NCI-H2227 treated with DMSO at 0.1 percent for 48 hours (cell line): ENCODE results near the gene MX1.

Experiments
- DNase-seq: peaks from one replicate; lab custom pipeline; 2025; lab: John Stamatoyannopoulos, UW

Gene MX1

GRCh38 chr21:41460578-41461527 is 34.8 kb downstream of the MX1 start:
- DNase-seq = peak; percentile 4

- DNase-seq = no peak
Measured at GRCh38 chr21:41465176-41465781, 39.2 kb downstream of the MX1 start.

DNA sequence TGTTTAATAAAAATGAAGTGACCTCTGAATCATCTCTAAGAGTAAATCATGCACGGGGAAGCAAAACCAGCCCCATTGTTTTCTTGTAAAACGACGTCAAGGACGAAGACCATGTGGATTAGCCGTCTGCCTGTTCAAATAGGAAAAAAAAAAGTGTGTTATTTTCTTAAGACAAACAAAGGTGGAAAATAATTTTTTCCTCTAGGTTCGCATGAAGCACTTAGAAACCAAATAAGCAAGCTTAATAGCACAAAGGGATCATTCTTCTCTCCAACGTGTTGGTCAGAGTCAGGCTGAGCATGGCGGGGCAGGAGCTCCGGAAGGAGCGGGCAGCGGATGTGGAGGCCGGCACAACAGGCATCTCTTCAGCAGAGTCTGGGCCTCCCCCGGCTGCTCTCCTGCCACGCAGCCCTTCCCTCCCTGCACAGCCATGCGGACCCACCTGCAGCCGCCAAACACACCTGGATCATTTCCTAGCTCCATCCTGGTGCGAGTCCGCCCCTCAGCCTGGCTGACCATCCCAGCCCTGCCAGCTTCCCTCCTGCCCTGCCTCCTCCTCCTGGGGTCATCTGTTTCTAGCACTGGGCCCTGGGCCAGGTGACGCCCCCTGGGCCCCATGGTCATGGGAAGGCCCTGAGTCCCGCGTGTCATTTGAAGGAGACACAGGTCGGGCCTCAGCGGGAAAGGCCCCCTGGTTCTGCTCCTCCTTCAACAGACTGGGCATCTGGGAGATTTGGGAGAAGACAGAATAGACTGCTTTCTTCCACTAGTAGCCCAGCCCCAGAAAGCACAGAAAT is 40.2 kb downstream of the MX1 start:
- no peak for DNase-seq

DNA sequence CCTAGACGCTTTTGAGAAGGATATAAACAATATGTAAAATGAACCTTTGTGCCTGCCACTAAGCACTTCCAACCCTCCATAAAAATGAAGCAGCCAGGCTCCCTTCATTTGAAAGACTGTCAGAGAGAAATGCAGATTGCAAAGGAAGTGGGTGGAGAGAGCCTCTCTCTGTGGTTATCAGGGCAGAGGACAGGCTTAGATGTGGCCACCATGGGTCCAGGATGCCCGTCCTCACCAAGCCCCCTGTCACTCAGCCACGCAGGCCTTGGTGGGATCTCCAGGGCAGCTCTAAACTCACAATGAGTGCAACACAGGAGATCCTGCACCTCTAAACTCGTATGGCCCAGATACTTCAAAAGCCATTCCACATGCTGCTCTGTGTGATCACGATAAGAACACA is 44.0 kb downstream of the MX1 start:
- no peak for DNase-seq

GRCh38 chr21:41472753-41473548 is 46.9 kb downstream of the MX1 start:
- DNase-seq = no peak

DNA sequence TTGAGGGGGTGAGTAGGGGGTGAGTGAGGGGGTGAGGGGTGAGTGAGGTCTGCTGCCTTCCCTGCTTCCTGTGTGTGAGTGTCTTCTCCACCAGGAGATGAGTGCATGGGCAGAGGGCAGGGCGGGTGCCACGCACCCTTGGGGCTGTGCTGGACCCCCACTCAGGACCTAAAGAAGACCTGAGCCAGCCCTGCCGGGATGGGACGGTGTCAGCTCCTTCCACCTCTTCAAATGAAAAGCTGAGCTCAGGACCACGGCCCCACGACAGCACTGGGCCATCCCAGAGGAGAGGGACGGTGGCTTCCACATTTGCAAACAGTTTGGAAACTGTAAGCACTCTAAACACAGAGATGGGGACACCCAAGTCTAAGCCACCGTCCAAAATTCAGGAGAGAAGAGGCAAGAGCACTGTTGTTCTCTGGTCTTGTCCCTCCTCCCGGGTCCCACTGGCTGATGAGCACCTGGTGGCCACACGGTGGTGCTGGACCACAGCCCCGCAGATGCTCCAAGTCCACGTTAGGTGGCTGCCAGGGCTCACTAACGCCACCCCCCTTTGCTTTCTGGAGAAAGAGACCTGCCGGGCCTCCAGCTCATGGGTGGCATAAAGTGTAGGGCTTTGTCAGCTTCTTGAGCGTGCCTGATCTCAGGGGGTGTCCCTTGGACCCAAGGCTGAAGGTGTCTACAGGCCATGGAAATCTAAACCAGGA is 49.8 kb downstream of the MX1 start:
- DNase-seq = no peak

- DNase-seq = no peak
Measured at GRCh38 chr21:41477641-41478318, 51.7 kb downstream of the MX1 start.

GRCh38 chr21:41478319-41479177 is 52.5 kb downstream of the MX1 start:
- DNase-seq = no peak

GRCh38 chr21:41479686-41480085 is 53.6 kb downstream of the MX1 start:
- no peak for DNase-seq

DNA sequence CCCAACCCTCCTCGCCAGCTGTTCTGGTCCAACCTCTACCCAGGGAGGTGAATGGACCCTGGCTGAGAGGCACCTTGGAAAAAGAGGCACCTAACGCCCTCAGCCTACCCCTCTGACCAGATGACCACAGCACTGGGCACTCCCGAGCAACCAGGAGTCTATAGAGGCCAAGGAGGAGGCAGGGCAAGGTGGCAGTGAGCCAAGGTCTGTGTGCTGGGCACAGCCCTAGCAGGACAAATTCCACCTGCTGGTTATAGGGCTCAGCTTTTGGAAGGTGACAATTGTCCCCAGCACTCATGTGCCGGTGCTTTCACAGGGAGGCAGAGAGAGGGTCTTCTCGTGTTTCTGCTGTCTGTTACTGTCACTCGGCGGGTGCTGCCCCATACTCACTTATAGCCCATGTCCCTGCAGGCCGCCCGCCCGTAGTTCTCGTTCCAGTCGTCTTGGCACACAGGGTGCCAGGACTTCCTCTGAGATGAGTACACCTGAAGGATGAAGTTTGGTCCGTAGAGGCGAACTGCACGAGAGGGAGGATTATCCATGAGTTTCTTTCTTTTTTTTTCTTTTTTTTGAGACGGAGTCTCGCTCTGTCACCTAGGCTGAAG is 54.1 kb downstream of the MX1 start:
- DNase-seq = no peak

DNA sequence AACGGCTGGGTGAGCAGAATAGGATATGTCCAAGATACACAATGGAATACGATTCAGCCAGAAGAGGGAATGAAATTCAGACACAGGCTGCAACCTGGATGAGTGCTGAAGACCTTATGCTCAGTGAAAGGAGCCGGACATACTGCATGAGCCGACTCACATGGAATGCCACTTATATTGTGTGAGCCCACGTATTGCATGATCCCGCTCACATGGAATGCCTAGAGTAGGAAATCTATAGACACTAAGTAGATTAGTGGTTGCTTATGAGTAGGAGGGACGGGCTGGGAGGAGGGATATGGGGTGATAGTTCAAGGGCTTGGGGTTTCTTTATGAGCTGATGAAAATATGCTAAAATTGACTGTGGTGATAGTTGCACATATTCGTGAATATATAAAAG is 55.2 kb downstream of the MX1 start:
- DNase-seq = no peak

DNA sequence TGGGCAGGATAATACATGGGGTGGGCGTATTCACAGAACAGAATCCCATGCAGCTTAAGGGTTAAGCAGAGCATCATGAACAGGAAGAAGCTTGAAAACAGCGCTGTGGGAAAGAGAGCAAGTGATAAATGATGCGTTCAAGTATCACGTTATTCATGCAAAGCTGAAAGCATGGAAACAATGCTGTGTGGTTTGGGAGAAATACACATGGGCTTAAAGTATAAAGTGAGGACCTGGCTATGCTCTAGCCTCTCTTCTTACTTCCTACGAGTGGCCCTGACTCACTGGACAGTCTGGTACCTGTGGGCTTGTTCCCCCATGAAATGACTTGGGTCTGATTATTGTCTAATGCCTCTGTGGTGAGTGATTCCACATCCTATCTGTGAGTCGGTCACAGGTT is 56.3 kb downstream of the MX1 start:
- DNase-seq = no peak

- DNase-seq = no peak
Measured at GRCh38 chr21:41482980-41483379, 56.9 kb downstream of the MX1 start.

DNA sequence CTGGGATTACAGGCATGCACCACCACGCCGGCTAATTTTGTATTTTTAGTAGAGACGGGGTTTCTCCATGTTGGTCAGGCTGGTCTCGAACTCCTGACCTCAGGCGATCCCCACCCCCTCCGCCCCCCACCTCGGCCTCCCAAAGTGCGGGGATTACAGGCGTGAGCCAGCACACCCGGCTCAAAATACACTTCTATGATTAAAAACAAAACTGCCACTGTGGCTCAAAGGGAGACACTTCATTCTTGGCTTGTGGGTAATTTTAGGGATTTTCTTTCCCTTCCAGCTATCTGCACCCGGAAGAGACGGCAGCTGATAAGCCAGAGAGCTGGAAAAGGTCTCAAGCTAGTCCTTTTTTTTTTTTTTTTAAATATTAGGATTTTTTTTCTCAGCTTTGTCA is 57.4 kb downstream of the MX1 start:
- DNase-seq = no peak

DNA sequence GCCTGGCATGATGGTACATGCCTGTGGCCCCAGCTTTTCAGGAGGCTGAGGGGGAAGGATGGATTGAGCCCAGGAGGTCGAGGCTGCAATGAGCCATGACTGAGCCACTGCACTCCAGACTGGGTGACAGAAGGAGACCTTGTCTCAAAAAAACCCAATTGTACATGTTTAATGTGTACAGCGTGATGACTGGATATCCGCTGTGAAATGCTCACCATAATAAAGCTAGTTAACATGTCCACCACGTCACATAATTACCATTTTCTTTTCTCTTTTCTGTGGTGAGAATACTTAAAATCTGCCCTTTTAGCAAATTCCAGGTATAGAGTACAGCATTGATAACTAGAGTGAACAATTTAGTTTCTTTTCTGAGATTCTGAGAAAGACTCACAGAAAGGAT is 57.9 kb downstream of the MX1 start:
- DNase-seq = no peak

GRCh38 chr21:41487082-41487481 is 61.0 kb downstream of the MX1 start:
- DNase-seq = no peak

- no peak for DNase-seq
Measured at GRCh38 chr21:41488080-41488479, 62.0 kb downstream of the MX1 start.

DNA sequence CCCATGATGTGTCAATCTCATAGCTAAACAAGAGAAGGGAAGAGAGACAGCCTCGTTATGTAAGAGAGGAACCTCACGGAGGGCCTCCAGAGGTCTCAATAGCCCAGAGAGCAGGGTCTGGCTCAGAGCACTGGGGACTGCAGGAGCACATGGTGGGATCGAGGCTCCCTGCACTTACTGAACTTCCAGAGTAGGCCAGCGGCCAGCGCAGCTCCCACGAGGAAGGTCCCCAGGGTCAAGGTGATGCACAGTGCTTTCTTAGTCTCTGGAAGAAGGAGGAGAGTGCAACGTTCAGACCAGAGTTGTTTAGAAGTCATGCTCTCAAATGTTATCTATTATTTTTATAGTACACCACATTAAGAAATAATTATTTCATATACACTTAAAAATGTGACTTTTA is 63.3 kb downstream of the MX1 start:
- no peak for DNase-seq

DNA sequence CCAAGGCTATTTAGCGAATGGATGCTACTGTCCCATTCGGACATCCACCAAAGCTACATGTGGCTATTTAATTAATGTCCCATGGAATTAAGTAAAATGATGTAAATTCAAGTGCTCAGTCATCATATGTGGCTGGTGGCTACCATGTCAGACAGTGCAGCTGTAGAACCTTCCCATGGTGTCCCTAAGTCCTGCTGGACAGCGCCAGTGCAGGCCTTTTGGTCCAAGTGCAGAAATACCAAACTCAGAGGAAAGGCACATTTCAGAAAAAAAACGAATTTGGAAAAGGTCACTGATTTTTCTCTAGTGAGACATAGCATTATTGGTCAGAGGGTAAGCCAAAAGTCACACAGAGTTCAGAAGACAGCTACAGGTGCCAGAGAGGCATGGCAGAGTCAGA is 64.3 kb downstream of the MX1 start:
- no peak for DNase-seq
